Mammary epithelial cell (primary cell): ENCODE results near the gene COX17.

Source experiments
- EZH2 ChIP-seq: IDR thresholded peaks from 2 replicates; pipeline ENCODE4 v1.6.1; 2012; ENCODE audit warnings: low read length, inconsistent platforms, borderline replicate concordance
- TF ChIP-seq, protein P1 (sequence below), 2 donors: IDR thresholded peaks in 1 of 2; conservative IDR thresholded peaks in 1 of 2; 2 replicates each; pipeline ENCODE4 v1.5.1; 2011 to 2012; ENCODE audit warnings: inconsistent platforms in 2 of 2, low read length in 2 of 2, mild to moderate bottlenecking in 2 of 2, control low read depth in 1 of 2, low read depth in 1 of 2; ENCODE audit not compliant: insufficient read depth in 1 of 2; ENCODE audit errors: extremely low read depth in 1 of 2

DNA sequence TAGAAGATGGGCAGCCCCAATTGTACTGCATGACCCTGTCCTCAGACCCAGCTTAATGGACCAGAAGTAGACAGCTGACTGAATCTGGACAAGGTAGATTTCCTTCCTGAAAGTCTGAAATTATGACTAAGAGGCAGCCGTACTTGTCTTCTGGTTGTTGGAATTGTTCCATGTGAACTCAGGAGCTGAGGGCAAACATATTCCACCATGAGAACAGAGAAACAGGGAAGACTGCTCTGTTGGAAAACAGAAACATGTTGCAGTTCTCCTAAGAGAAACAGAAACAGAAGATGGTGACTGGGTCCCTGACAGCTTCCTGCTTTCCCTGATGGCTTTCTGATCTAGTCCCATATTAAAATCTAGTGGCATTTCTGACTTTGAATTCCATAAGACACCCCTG is 41.0 kb downstream of the COX17 start:
- TF ChIP-seq, protein P1, sequence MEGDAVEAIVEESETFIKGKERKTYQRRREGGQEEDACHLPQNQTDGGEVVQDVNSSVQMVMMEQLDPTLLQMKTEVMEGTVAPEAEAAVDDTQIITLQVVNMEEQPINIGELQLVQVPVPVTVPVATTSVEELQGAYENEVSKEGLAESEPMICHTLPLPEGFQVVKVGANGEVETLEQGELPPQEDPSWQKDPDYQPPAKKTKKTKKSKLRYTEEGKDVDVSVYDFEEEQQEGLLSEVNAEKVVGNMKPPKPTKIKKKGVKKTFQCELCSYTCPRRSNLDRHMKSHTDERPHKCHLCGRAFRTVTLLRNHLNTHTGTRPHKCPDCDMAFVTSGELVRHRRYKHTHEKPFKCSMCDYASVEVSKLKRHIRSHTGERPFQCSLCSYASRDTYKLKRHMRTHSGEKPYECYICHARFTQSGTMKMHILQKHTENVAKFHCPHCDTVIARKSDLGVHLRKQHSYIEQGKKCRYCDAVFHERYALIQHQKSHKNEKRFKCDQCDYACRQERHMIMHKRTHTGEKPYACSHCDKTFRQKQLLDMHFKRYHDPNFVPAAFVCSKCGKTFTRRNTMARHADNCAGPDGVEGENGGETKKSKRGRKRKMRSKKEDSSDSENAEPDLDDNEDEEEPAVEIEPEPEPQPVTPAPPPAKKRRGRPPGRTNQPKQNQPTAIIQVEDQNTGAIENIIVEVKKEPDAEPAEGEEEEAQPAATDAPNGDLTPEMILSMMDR (conservative IDR thresholded peaks at IDR 0.05 in 1 of 2, IDR thresholded peaks at IDR 0.05 in 1 of 2; ENCODE audit: extremely low read depth in 1 of 2, insufficient read depth in 1 of 2, low read depth in 1 of 2, low read length in 2 of 2), result no peak
- TF ChIP-seq EZH2, result no peak
